ENCODE results near the gene TCAP.

The TCAP gene, protein sequence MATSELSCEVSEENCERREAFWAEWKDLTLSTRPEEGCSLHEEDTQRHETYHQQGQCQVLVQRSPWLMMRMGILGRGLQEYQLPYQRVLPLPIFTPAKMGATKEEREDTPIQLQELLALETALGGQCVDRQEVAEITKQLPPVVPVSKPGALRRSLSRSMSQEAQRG

DNA sequence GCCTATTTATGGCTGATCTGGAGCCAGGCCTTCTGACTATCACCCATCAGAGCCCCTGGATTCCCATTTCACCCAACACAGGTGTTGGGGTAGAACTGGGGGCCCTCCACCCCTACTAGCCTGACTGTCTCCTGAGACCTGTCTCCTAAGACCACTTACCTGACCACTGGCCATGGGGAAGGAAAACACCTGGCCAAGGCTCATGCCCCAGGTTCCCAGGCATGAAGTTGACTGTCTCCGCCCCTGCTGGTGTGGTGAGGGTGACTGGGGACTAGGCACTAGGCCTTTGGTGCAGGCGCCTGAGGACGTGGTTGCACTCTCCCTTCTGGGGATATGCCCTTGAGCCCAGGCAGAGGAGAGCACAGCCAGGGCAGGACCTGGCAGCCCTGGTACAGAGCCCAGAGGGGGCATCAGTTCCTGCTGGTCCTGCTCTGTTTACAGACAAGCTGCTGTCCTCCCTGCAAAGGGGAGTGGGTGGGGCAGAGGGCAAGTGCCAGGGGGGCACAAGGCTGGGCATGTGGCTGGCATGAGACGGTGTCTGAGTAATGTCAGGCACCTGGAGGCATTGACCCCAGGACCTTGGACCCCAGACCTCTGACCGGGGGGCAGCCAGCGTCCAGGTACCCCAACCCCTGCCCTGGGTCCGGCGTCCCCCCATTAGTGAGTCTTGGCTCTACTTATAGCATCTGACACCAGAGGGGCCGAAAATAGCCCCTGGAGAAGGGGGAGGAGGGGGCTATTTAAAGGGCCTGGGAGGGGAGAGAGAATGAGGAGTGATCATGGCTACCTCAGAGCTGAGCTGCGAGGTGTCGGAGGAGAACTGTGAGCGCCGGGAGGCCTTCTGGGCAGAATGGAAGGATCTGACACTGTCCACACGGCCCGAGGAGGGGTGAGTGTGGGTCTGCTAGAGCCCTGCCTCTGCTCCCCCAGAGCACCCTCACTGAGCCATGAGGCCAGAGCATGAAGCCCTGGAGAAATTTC, at the start of gene TCAP:
TSS of gene TCAP (plus strand) at position 769 of the 981 bp plus-strand sequence. CDS start at position 780, 11 bp downstream.
- no peak for DNase-seq (ENCODE audit: low read depth in 2 of 2)

DNA sequence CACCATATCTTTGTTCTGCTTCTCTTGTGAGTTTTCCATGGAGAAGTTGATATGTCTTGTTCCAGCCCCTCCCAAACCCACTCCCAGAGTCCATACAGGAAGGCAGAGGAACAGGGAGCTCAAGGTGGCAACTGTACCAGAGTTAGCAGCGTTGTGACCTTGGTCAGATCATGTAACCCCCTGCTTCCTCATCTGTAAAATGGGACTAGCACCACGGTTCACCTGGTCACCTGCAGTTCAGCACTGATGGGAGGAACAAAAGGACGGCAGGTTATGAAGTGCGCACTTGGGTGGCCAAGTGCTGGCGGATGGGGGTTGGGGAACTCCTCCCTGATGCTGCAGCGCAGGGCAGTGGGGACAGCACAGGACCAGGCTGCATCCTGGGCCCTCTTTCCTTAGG, 49.7 kb upstream of the TCAP start:
- no peak for DNase-seq (ENCODE audit: low read depth in 2 of 2)

DNA sequence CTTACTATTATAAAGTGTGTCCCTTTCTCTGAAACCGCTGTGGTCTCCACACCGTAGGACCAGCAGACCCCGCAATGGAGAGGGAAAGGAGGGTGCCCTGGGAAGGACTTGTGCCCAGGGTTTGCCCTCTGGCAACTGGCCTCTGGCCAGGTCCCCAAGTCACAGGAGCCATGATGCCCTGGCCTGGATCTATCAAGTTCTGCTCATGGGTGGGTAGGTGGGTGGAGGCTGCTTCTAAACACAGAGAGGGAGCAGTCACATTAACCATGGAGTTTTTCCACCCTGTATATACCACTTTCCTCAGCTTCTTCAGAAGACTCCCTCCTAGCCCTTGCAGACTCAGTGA, 48.1 kb upstream of the TCAP start:
- no peak for DNase-seq (ENCODE audit: low read depth in 2 of 2)

DNA sequence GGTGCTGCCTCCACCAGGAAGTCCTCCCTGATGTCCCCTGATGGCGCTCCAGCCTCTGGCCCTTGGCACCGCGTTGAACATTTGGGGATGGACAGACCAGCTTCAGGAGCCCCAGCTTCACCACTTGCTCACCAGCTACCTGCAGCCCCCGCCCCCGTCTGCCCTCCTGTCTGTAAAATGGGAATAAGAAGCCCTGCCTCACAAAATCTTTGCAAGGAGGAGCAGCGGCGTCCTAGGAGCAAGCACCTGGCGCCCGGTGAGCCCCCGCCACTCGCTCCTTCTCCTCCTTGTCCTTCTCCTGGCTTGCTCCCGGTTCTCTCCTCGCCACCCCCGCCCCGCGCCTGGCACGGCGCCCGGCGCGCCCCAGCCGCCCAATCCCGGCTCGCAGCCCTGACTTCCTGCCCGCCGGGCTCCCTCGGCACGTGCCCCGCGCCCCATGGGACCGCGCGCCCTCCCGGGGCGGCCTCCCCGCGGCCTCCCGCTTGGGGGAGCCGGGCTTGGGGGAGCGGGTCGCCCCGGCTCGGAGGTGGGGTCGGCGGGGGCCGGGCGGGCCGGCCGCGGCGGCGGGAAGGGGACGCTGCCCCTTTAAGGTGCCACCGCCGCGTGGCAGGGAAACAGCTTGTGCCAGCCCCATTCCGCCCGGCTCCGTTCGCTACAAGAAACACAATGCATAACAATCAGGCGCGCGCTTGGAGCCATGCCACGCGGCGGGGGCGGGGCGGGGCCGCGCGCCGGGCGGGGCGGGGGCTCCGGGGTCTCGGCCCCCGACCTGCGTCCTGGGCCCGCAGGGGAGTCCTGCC, 47.5 kb upstream of the TCAP start:
- DNase-seq (ENCODE audit: low read depth in 2 of 2): no peak

DNA sequence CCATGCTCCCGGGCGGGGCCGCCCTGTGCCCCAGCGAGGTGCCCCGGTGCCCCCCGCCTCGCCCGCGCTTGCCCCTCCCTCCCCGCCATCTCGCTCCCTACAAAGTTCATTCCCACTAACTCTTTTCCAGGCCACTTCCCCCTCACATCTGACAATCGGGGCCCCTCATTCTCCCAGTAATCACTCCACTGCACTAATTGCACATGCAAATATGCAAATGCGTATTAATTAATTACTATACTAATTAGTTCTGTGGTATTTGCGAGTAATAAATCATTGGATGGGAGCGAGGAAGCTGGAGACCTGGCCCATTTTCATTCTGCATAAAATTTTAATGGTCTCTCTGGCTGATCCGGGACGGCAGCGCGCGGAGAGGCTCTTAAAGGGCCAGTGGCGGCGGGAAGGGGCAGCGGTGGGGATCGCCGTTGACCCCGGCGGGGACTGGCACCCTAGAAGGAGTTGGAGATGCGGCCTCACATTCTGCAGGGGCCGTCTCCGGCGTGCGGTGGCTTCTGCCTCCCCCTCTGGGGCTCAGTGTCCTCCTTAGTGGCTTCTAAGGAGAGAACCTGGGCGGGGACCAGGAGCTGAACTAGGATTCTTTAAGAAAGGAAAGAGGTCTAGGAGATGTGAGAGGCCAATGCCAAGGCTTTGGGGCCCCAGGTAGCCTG, 46.8 kb upstream of the TCAP start:
- no peak for DNase-seq (ENCODE audit: low read depth in 2 of 2)

DNA sequence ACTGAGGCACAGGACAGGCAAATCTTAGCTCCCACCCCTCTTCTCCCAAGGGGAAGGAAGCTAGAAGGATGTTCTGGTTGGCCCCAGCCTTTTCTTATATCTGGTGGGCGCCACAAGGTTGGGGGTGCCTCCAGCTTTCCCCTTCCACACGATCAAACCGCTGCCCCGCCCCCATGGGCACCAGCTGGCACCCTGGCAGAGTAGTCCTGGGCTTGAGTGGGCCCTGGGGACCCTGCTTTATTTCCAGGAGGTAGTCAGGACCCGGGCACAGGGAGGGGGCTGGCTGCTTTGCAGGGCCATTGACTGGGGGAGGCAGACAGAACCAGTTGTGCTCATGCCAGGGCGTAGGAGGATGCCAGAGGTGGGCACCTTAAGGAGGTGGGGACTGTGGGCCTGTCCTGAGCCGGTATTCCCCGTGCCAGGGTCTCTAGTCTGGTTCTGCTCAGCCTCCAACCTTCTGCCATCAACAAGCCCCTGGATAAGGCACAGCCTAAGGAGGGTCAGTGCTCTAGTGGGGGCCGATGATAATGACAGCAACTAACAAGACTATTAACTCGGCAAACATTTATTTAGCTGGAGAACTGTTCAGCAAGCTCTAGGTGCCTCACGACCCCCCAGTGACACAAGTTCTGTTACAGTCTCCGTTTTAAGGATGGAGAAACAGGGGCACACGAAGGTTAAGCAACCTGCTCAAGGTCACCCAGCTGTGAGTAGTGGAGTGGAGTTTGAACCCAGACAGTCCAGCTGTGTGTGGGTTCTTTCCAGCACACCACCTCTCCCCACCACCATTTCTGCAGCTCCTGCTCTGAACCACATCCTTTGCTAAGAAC, 46.0 kb upstream of the TCAP start:
- no peak for DNase-seq (ENCODE audit: low read depth in 2 of 2)

DNA sequence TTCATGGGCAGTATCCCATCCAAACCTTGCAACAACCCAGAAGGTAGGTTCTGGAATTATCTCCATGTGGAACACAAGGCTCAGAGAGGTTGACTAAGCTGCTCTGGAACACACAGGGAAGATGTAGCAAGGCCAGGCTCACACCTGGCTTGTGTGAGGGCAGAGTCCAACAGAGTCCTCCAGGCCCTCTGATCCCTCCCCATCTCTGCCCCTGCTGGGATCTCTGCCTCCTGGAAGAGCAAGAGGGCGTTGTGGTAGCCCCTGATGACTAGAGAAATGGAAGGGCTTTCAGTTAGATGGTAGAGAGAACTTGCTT, 45.4 kb upstream of the TCAP start:
- DNase-seq (ENCODE audit: low read depth in 2 of 2): no peak

DNA sequence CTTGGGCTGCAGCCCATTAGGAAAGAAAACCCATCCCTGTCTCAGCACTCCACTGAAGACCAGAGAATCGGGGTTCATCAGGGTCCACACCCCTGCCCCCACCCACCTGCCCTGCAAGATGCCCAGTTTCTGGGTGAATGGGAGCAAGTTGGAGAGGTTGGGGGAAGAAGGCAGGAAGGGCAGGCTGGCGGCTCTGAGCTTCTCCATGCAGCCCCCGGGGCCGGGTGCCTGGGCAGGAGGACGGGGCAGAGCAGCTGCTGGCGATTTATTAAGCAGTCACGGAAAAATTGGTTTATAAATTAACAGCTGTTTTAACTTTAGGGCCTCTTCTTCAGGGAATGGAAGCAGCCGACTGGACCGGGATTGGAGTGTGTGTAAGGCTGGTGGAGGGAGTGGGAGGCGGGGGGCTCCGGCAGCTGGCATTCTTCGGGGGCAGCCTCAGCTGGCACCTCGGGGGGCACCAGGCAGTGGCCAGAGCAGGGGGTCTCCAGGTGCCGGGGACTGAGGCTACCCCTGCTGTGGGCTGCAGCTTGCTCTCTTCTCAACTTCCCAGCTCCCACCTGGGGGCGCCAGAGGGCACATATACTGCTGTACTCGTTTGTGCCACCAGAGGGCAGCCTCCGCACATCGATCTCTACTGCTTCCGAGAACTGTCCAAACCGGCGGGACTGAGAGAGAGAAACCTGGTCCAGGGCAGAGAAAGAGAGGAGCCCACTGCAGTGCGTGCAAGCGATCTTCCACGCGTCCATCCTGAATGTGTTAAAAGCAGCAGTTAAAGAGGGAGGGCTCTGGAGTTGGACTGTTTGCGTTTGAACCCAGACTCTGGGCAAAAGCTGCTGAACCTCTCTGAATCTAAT, 43.4 kb upstream of the TCAP start:
- DNase-seq (ENCODE audit: low read depth in 2 of 2): peak; percentile 35 to 40

DNA sequence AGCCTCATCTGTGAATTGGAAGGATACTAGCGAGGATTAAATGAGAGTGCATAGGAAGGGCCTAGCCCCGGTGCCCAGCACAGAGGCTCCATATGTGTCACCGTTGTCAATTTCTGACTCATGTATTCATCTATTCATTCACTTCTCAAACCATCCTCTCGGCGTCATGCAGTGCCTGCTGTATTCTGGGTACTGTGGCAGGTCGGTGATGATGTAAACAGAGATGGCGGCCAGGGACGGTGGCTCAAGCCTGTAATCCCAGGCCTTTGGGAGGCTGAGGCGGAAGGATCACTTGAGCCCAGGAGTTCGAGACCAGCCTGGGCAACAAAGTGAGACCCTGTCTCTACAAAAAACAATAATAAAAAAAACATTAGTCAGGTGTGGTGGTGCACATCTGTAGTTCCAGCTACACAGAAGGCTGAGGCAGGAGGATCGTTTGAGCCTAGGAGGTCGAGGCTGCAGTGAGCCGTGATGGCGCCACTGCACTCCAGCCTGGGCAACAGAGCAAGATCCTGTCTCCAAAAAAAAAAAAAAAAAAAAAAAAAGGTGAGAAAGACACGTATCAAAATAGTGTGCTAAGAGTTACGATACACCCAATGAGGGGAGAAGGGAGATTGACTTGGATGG, 42.7 kb upstream of the TCAP start:
- DNase-seq (ENCODE audit: low read depth in 2 of 2): no peak

DNA sequence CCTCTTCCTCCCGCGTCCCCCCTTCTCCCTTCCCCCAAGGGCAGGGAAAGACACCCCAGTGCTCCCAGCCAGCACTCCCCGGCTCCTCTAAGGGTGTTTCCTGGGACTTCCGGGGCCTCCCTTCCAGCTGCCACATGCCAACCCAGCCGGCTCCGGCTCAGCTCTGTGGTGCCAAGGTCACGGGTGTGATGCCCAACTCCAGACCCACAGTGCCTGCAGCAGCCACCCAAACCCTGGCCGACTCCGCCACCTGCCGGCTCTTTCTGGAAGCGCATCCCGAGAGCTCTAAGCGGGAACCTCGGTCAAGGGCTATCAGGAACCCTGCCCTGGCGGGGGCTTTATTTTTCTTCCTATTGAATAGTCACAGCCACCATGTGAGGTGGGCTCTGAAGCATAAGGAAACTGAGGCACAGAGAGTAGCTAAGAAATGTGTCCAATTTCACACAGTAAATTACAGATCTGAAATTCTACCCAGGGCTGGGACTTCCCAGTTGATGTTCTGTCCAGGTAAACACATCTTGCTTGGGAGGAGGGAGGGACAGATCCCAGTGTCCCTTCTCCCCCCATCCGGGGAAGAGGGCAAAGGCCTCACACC, 41.7 kb upstream of the TCAP start:
- DNase-seq (ENCODE audit: low read depth in 2 of 2): no peak

DNA sequence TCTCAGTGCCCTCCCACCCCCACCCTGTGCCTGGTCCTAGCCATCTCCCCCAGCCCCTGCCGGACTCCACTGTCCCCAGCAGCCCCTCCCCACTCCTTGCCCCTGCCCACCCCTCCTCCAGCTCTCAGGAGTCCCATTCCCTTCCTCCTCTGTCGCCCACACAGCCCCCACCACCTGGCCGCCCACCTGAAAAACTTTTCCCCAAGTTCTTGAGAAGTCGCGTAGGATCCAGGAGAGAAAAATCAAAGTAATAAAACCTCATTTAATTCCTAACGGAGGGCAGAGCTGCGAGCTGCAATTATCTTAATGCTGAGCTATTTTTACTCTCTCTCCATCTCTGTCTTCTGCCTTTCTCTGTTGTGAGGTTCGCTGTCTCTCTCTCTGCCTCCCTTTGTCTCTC, 40.8 kb upstream of the TCAP start:
- no peak for DNase-seq (ENCODE audit: low read depth in 2 of 2)

DNA sequence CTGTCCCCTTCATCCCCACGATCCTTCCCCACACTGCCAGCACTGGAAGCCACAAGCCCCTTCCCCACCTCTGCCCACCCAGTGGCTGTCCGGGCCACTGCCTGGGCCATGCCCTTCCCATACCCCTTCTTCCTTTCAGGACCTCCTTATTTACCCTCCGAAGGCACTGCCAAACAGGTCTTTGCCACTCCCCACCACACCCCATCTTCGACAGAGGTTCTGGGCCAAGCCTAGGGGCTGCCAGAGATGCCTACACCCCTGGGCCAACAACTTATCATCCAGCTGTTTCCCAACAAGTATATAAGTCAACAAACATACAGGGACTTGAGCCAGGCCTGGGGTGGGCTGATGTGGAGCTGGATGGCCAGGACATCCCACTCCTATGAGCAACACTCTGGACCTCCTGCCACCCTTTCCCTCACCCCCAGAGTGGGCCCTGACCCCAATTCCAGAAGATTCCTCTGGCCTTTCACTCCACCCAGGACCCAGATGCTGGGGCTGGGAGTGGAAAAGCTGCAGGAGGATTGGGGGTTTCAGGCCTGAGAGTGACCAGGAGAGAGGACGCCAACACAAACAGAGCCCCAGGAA, 39.9 kb upstream of the TCAP start:
- DNase-seq (ENCODE audit: low read depth in 2 of 2): no peak

DNA sequence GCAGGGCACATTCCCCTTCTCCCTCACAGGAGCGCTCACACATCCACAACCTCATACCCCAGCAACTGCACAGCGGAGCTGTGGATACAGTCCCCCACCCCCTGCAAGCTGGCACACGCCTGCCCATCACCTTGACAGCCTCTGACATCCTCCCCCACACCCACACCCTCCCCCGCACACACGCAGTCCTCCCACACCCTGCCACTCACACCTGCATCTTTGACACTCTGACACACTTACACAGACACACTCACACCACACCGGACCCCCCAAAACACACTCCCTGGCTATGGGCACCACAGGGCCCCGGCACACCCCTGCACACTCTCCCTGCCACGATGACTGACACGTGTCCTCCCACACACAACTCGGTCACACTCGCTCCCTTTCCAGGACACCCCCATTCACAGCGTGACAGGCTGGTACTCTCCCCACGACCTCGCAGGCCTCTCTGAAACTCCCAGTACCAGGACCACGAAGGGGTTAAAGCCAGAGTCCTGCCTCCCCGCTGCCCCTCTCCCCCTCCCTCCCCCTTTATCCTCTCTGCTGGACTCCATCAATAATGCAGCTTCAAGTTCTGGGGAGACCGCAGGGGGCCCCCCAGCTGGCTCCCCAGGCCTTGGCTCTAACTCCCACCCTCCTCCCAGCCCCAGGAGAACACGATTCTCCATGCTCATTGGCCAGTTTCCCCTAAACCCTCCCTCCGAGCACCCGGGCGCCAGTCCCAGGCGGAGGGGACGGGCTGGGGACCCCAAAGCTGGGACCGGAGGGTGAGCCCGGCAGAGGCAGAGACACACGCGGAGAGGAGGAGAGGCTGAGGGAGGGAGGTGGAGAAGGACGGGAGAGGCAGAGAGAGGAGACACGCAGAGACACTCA, 38.7 kb upstream of the TCAP start, which contains the start of gene PPP1R1B:
TSS of gene PPP1R1B (plus strand) at position 782 of the 876 bp plus-strand sequence. CDS start 441 bp downstream, outside the sequence.
- DNase-seq (ENCODE audit: low read depth in 2 of 2): no peak

DNA sequence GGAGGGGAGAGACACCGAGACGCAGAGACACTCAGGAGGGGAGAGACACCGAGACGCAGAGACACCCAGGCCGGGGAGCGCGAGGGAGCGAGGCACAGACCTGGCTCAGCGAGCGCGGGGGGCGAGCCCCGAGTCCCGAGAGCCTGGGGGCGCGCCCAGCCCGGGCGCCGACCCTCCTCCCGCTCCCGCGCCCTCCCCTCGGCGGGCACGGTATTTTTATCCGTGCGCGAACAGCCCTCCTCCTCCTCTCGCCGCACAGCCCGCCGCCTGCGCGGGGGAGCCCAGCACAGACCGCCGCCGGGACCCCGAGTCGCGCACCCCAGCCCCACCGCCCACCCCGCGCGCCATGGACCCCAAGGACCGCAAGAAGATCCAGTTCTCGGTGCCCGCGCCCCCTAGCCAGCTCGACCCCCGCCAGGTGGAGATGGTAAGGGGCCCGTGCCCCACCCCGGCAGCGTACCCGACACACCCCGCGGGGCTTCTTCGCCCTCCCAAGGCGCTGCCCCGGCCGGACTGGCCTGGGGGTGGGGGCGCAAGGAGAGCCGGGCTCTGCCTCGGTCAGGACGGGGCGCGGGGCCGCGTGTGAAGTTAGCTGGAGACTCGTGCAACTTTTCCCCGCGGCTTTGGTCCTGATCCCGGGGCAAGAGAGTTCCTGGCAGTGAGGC, 38.0 kb upstream of the TCAP start:
- no peak for DNase-seq (ENCODE audit: low read depth in 2 of 2)

DNA sequence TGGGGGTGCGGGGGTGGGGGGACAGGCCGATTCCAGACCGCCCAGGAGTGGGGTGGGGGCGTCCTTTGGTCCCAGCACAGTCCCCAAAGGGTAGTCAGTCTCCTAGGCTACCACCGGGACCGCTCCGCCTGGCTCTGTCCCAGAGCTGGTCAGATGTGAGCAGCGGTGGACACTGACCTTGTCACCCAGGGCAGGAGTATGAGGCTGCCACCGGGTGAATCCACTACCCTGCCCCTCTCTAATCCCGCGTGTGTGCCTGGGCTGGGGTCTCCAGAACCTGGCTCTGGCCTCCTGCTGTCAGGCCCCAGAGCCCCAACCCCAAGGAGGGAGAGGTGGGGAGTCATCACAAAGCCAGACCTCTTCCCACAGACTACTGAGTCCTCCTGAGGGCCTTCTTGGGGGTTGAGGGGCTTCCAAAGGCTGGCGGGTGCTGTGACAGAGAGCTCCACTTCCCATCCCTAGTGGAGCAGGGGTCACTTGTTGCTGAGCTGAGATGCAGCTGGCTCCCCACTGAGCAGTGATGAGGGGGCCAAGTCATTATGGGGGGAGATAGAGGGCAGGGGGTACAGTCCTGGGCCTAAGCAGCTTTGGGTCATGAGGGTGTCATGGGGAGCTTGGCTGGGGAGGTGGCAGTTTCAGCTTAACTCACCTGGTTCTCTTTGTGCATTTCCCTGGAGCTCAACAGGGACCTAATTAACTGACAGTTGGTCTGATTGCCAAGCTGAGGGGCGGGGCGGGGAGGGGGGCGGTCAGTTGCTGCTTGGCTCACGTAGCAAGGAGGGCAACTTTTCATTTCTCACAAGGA, 37.2 kb upstream of the TCAP start:
- DNase-seq (ENCODE audit: low read depth in 2 of 2): no peak
